Measurements from ENCODE around the gene ZNF526.
"Not testable (repeated sequence)": the region's sequence is repeated elsewhere in the genome, so short reads cannot be mapped to it uniquely, and the experiment has no call there.

Gene ZNF526

GRCh38 chr19:42266928-42267603 lies 47.0 kb downstream of the ZNF526 start:
- not testable (repeated sequence) for DNase-seq

- DNase-seq = no peak
Measured at GRCh38 chr19:42267644-42268141, 47.6 kb downstream of the ZNF526 start.

- DNase-seq = peak; percentile 100
Measured at GRCh38 chr19:42268142-42268703, 48.1 kb downstream of the ZNF526 start.

- peak; percentile 100 for DNase-seq
Measured at GRCh38 chr19:42268704-42269477, 48.8 kb downstream of the ZNF526 start, which contains the start of gene CIC. TSS of gene CIC (plus strand) at chr19:42269252. CDS start at chr19:42271784, 2,532 bp downstream.

GRCh38 chr19:42269478-42270345 lies 49.6 kb downstream of the ZNF526 start:
- no peak for DNase-seq

- no peak for DNase-seq
Measured at GRCh38 chr19:42270346-42271044, 50.4 kb downstream of the ZNF526 start.

GRCh38 chr19:42271045-42271419 lies 50.9 kb downstream of the ZNF526 start:
- no peak for DNase-seq

GRCh38 chr19:42271861-42272534 lies 51.9 kb downstream of the ZNF526 start:
- DNase-seq = no peak

- no peak for DNase-seq
Measured at GRCh38 chr19:42272535-42272897, 52.4 kb downstream of the ZNF526 start.

- DNase-seq = no peak
Measured at GRCh38 chr19:42272989-42273406, 52.9 kb downstream of the ZNF526 start.

GRCh38 chr19:42273407-42274064 lies 53.4 kb downstream of the ZNF526 start:
- no peak for DNase-seq

- DNase-seq = no peak
Measured at GRCh38 chr19:42274065-42274682, 54.1 kb downstream of the ZNF526 start.

GRCh38 chr19:42275103-42275502 lies 55.0 kb downstream of the ZNF526 start:
- no peak for DNase-seq

GRCh38 chr19:42275517-42275916 lies 55.4 kb downstream of the ZNF526 start:
- DNase-seq = no peak

- no peak for DNase-seq
Measured at GRCh38 chr19:42276284-42276683, 56.2 kb downstream of the ZNF526 start.

- no peak for DNase-seq
Measured at GRCh38 chr19:42276821-42277220, 56.7 kb downstream of the ZNF526 start.

Data from NCI-H1105 (cell line).